HepG2 (cell line): ENCODE data around the gene ZC3H14. TPM values are rescaled to one million over a fixed set of nuclear protein-coding genes. Genes with fewer than 3 reads are reported as not detected.
A peak's percentile ranks its signal among the peaks of the same experiment; 100 is the strongest.

Source experiments
- CEBPG ChIP-seq: IDR thresholded peaks from 2 replicates; pipeline ENCODE4 v1.6.1; 2016
- CHCHD3 ChIP-seq: sonication (generic); formaldehyde crosslinking; IDR thresholded peaks from 2 replicates; pipeline ENCODE4 v1.8.0; 2022; ENCODE audit warnings: mild to moderate bottlenecking, missing genetic modification reagents, moderate library complexity
- KLF16 ChIP-seq, 2 experiments: sonication (generic) in 1 of 2; formaldehyde crosslinking in 1 of 2; IDR thresholded peaks; 2 replicates each; pipeline versions ENCODE4 v1.6.1 to v1.8.0; 2016 to 2023; ENCODE audit warnings: missing genetic modification reagents in 2 of 2, missing compliant biosample characterization in 1 of 2
- NFKBIZ ChIP-seq: IDR thresholded peaks from 2 replicates; pipeline ENCODE4 v1.6.1; 2018; ENCODE audit warnings: missing genetic modification reagents, missing compliant biosample characterization
- RNF219 ChIP-seq: sonication (generic); formaldehyde crosslinking; IDR thresholded peaks from 2 replicates; pipeline ENCODE4 v1.5.0; 2020; ENCODE audit warnings: mild to moderate bottlenecking, missing genetic modification reagents
- SRF ChIP-seq: IDR thresholded peaks from 2 replicates; pipeline ENCODE4 v1.6.1; 2011; ENCODE audit warnings: mild to moderate bottlenecking, low read depth, low read length, moderate library complexity
- TRIM24 ChIP-seq: sonication (generic); formaldehyde crosslinking; IDR thresholded peaks from 2 replicates; pipeline ENCODE4 v1.8.0; 2022; ENCODE audit warnings: mild to moderate bottlenecking, missing genetic modification reagents
- ZNF251 ChIP-seq: sonication (generic); formaldehyde crosslinking; IDR thresholded peaks from 2 replicates; pipeline ENCODE4 v1.9.0; 2021; ENCODE audit warnings: mild to moderate bottlenecking, missing genetic modification reagents
- ZNF407 ChIP-seq: sonication (generic); formaldehyde crosslinking; IDR thresholded peaks from one replicate; pipeline ENCODE4 v1.5.1; 2020; ENCODE audit warnings: mild to moderate bottlenecking, missing genetic modification reagents; ENCODE audit errors: not compliant biosample characterization
- ZNF510 ChIP-seq: sonication (generic); formaldehyde crosslinking; IDR thresholded peaks from 2 replicates; pipeline ENCODE4 v1.4.0; 2020; ENCODE audit warnings: low read depth, mild to moderate bottlenecking, missing genetic modification reagents
- polyA plus RNA-seq, 8 experiments: library from polyadenylated mRNA; depleted of rRNA in 3 of 8; stranded (reverse) in 7 of 8; unstranded in 1 of 8; fragments of >200 nt; fragmentation: Illumina TruSeq in 4 of 8; extraction: Trizol in 4 of 8; gene quantifications; 2 replicates each; pipeline versions ENCODE4 v1.2.1 to v1.2.3, GENCODE V29; 2011 to 2016; ENCODE audit warnings: low read depth in 4 of 8, missing spikeins in 1 of 8, mixed read lengths in 1 of 8; ENCODE audit not compliant: insufficient read depth in 1 of 8
- total RNA-seq, 5 experiments: library from RNA; depleted of rRNA; stranded (reverse); fragments of >200 nt; fragmentation: Illumina TruSeq; extraction: Trizol; gene quantifications; 2 replicates each; pipeline ENCODE4 v1.2.3, GENCODE V29; 2016; ENCODE audit warnings: low read depth in 1 of 5
- TF ChIP-seq, protein P1 (sequence below): sonication (generic); formaldehyde crosslinking; IDR thresholded peaks from 2 replicates; pipeline ENCODE4 v1.8.0; 2022; ENCODE audit warnings: mild to moderate bottlenecking, missing genetic modification reagents
- TF ChIP-seq, protein P2 (sequence below): sonication (generic); formaldehyde crosslinking; IDR thresholded peaks from 2 replicates; pipeline ENCODE4 v1.4.0; 2020; ENCODE audit warnings: missing genetic modification reagents, borderline replicate concordance

The ZC3H14 gene
- total and polyA plus RNA-seq, 2 of the 13 experiments (the other 11 are each of a cell fraction or from before 2014, with no cell fraction given) = 65.1 to 67.5 TPM

GRCh38 chr14:88562831-88563686 lies at the start of gene ZC3H14 (continued):
- TF ChIP-seq ZNF407 (peak; percentile 91), CHCHD3 (CRISPR knock-in tag) (peak; percentile 86; the same call in 1 of the 2 replicates), ZNF251 (CRISPR knock-in tag) (no peak), CEBPG (CRISPR knock-in tag) (no peak), TRIM24 (no peak), KLF16 (CRISPR knock-in tag; IDR thresholded peaks at IDR 0.05) (peak in 1 of 2 experiments; percentile 64; a peak in 1 of 4 replicates), NFKBIZ (CRISPR knock-in tag) (peak; percentile 44; the same call in 1 of the 2 replicates), RNF219 (CRISPR knock-in tag) (no peak), SRF (no peak), ZNF510 (CRISPR knock-in tag) (peak; percentile 95)
- TF ChIP-seq, protein P1, sequence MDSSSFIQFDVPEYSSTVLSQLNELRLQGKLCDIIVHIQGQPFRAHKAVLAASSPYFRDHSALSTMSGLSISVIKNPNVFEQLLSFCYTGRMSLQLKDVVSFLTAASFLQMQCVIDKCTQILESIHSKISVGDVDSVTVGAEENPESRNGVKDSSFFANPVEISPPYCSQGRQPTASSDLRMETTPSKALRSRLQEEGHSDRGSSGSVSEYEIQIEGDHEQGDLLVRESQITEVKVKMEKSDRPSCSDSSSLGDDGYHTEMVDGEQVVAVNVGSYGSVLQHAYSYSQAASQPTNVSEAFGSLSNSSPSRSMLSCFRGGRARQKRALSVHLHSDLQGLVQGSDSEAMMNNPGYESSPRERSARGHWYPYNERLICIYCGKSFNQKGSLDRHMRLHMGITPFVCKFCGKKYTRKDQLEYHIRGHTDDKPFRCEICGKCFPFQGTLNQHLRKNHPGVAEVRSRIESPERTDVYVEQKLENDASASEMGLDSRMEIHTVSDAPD (CRISPR knock-in tag) = no peak
- TF ChIP-seq, protein P2, sequence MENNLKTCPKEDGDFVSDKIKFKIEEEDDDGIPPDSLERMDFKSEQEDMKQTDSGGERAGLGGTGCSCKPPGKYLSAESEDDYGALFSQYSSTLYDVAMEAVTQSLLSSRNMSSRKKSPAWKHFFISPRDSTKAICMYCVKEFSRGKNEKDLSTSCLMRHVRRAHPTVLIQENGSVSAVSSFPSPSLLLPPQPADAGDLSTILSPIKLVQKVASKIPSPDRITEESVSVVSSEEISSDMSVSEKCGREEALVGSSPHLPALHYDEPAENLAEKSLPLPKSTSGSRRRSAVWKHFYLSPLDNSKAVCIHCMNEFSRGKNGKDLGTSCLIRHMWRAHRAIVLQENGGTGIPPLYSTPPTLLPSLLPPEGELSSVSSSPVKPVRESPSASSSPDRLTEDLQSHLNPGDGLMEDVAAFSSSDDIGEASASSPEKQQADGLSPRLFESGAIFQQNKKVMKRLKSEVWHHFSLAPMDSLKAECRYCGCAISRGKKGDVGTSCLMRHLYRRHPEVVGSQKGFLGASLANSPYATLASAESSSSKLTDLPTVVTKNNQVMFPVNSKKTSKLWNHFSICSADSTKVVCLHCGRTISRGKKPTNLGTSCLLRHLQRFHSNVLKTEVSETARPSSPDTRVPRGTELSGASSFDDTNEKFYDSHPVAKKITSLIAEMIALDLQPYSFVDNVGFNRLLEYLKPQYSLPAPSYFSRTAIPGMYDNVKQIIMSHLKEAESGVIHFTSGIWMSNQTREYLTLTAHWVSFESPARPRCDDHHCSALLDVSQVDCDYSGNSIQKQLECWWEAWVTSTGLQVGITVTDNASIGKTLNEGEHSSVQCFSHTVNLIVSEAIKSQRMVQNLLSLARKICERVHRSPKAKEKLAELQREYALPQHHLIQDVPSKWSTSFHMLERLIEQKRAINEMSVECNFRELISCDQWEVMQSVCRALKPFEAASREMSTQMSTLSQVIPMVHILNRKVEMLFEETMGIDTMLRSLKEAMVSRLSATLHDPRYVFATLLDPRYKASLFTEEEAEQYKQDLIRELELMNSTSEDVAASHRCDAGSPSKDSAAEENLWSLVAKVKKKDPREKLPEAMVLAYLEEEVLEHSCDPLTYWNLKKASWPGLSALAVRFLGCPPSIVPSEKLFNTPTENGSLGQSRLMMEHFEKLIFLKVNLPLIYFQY (CRISPR knock-in tag) = no peak; the same call in 1 of the 2 replicates
